Transverse colon (tissue), 4 donors: ENCODE data around the gene ZNF516. TPM values are rescaled to one million over a fixed set of nuclear protein-coding genes. Genes with fewer than 3 reads are reported as not detected.

ENCODE experiments used
- DNase-seq: peaks from one replicate; pipeline ENCODE4 v3.0.0-alpha.2; 2019
- H3K27ac ChIP-seq, 4 donors: fragments of 200-600 bp; sonication (generic); 2 replicates each; pipeline ENCODE4 v1.5.1; 2016 to 2018; ENCODE audit warnings: inconsistent platforms in 4 of 4
- H3K27me3 ChIP-seq: fragments of 200-600 bp; sonication (generic); 2 replicates; pipeline ENCODE4 v1.5.1; 2017; ENCODE audit warnings: inconsistent platforms
- H3K36me3 ChIP-seq, 4 donors: fragments of 200-600 bp; sonication (generic); 2 replicates each; pipeline ENCODE4 v1.5.1; 2017 to 2019; ENCODE audit warnings: inconsistent platforms in 4 of 4
- H3K4me1 ChIP-seq, 4 donors: fragments of 200-600 bp; sonication (generic); 2 replicates each; pipeline ENCODE4 v1.5.1; 2017 to 2020; ENCODE audit warnings: inconsistent platforms in 4 of 4
- H3K4me3 ChIP-seq, 4 donors: fragments of 200-600 bp; sonication (generic); 1 replicate in 1 of 4; 2 replicates in 3 of 4; pipeline versions ENCODE4 v1.5.1 to v1.6.1; 2017 to 2019; ENCODE audit warnings: inconsistent platforms in 4 of 4
- H3K9me3 ChIP-seq, 2 donors: fragments of 200-600 bp; sonication (generic); 2 replicates each; pipeline ENCODE4 v1.5.1; 2017 to 2019; ENCODE audit warnings: inconsistent platforms in 2 of 2
- CTCF ChIP-seq, 5 experiments: fragments of 200-600 bp in 3 of 5; fragments of 450-650 bp in 2 of 5; sonication (generic) in 3 of 5; IDR thresholded peaks; 1 replicate in 2 of 5; 2 replicates in 3 of 5; pipeline ENCODE4 v1.5.1; 2016 to 2017; ENCODE audit warnings: antibody characterized with exemption in 5 of 5, inconsistent platforms in 3 of 5, mild to moderate bottlenecking in 2 of 5, moderate library complexity in 1 of 5
- EP300 ChIP-seq: sonication (generic); formaldehyde crosslinking; IDR thresholded peaks from one replicate; pipeline ENCODE4 v1.6.1; 2017; ENCODE audit warnings: antibody characterized with exemption, low read depth
- POLR2A ChIP-seq: fragments of 450-650 bp; IDR thresholded peaks from one replicate; pipeline ENCODE4 v1.6.1; 2016; ENCODE audit warnings: antibody characterized with exemption, mild to moderate bottlenecking, moderate library complexity
- POLR2AphosphoS5 ChIP-seq, 3 donors: sonication (generic); formaldehyde crosslinking; IDR thresholded peaks; one replicate each; pipeline ENCODE4 v1.6.1; 2016; ENCODE audit warnings: antibody characterized with exemption in 3 of 3
- WGBS, 2 donors: methylation state at CpG; one replicate each; pipeline ENCODE4 v1.1.5; 2018; ENCODE audit warnings: low coverage in 1 of 2; 5-methylcytosine and 5-hydroxymethylcytosine counted together
- in situ Hi-C, 4 donors: fragments of 200-750 bp; cut with MboI; loops; one replicate each; pipeline versions ENCODE4 v1.15.0 to v1.15.1; 2017; ENCODE audit warnings: low sequenced_read_pairs in 3 of 4, low pct_ligation_motif_present in 1 of 4, low pct_unique_long_range_greater_than_20kb in 1 of 4
- intact Hi-C: fragments of 100-400 bp; cut with DNase I; formaldehyde crosslinking; loops from one replicate; pipeline ENCODE4 v1.15.1; 2023; ENCODE audit warnings: low total_unique reads
- total RNA-seq, 4 donors: library from RNA; depleted of rRNA; stranded (reverse); fragments of >200 nt; gene quantifications; one replicate each; pipeline ENCODE4 v1.1.0, GENCODE V29; 2016

ZNF516 gene
- total RNA-seq, 4 donors from 2014 or later, result 19.4 to 37.8 (median 26.7) TPM

GRCh38 chr18:76491776-76492668 is 3.0 kb downstream of the ZNF516 start:
- peak; percentile 53 for DNase-seq
- 0 to 2% methylated on average over 9 to 63 of the region's 70 CpGs for WGBS, 2 donors
- no peaks in the 10 kb centered on the region for H3K36me3 ChIP-seq
- H3K9me3 ChIP-seq, result no peaks in the 10 kb centered on the region
- H3K4me3 ChIP-seq, result peak overlapping the region; percentile 60 to 84 (median 64)
- peak; percentile 16 for TF ChIP-seq POLR2A
- TF ChIP-seq POLR2AphosphoS5 (IDR thresholded peaks at IDR 0.05), result peak in 2 of 3 donors; percentile 19 to 63
- TF ChIP-seq CTCF (IDR thresholded peaks at IDR 0.05), result no peak
- TF ChIP-seq EP300, result no peak
- in situ Hi-C loops, result no loop called here
- H3K27me3 ChIP-seq, result no peaks in the 10 kb centered on the region
- intact Hi-C loops, result no loop called here
- peak overlapping the region; percentile 84 to 95 (median 91) for H3K27ac ChIP-seq
- peaks cover 0 to 42% (median 19%) of the 10 kb centered on the region in 4 donors for H3K4me1 ChIP-seq

GRCh38 chr18:76491473-76491775 is 3.6 kb downstream of the ZNF516 start:
- no peaks in the 10 kb centered on the region for H3K27me3 ChIP-seq
- WGBS, 2 donors, result 0% methylated on average over 7 of the region's 31 CpGs; no CpG with 5 or more reads in 1 of the 2 donors
- peak; percentile 85 for DNase-seq
- TF ChIP-seq POLR2AphosphoS5 (IDR thresholded peaks at IDR 0.05) (no peak), EP300 (no peak), POLR2A (no peak), CTCF (IDR thresholded peaks at IDR 0.05) (no peak)
- peak overlapping the region; percentile 60 to 84 (median 64) for H3K4me3 ChIP-seq
- H3K4me1 ChIP-seq, result peaks cover 0 to 47% (median 20%) of the 10 kb centered on the region in 4 donors
- in situ Hi-C loops, result no loop called here
- H3K27ac ChIP-seq, result peak overlapping the region; percentile 84 to 95 (median 91)
- no peaks in the 10 kb centered on the region for H3K9me3 ChIP-seq
- intact Hi-C loops, result no loop called here
- no peaks in the 10 kb centered on the region for H3K36me3 ChIP-seq

GRCh38 chr18:76490670-76491472 is 4.2 kb downstream of the ZNF516 start:
- WGBS, 2 donors, result 0 to 1% methylated on average over 1 to 39 of the region's 73 CpGs
- in situ Hi-C loops, result no loop called here
- Histone ChIP-seq H3K9me3 (no peaks in the 10 kb centered on the region), H3K4me1 (peaks cover 0 to 50% (median 20%) of the 10 kb centered on the region in 4 donors), H3K36me3 (no peaks in the 10 kb centered on the region), H3K27ac (peak overlapping the region; percentile 84 to 95 (median 91)), H3K27me3 (no peaks in the 10 kb centered on the region), H3K4me3 (peak overlapping the region; percentile 17 to 84 (median 63))
- DNase-seq, result peak; percentile 78
- TF ChIP-seq POLR2A (no peak), CTCF (IDR thresholded peaks at IDR 0.05) (no peak), POLR2AphosphoS5 (IDR thresholded peaks at IDR 0.05) (no peak), EP300 (no peak)
- intact Hi-C loops, result no loop called here

- Histone ChIP-seq H3K4me3 (peak overlapping the region in 2 of 4 donors; percentile 60 to 66), H3K4me1 (peaks cover 0 to 50% (median 18%) of the 10 kb centered on the region in 4 donors), H3K27ac (peak overlapping the region; percentile 84 to 95 (median 91)), H3K9me3 (no peaks in the 10 kb centered on the region), H3K36me3 (no peaks in the 10 kb centered on the region), H3K27me3 (no peaks in the 10 kb centered on the region)
- 33 to 68% methylated on average over 2 to 5 of the region's 5 CpGs for WGBS, 2 donors
- in situ Hi-C loops, result no loop called here
- intact Hi-C loops, result no loop called here
- no peak for DNase-seq
- TF ChIP-seq CTCF (IDR thresholded peaks at IDR 0.05) (no peak), POLR2A (no peak), POLR2AphosphoS5 (IDR thresholded peaks at IDR 0.05) (no peak), EP300 (no peak)
These were observed 5.0 kb downstream of the ZNF516 start for GRCh38 chr18:76490033-76490432.
